Activated CD8-positive, alpha-beta memory T cell treated with anti-CD3 and anti-CD28 coated beads, Interleukin-2, amount 50 U/mL, for 48 hours (primary cell): ENCODE results near the gene ZDHHC11.
"Not testable (repeated sequence)": the region's sequence is repeated elsewhere in the genome, so short reads cannot be mapped to it uniquely, and the experiment has no call there.

ENCODE experiments used
- DNase-seq: peaks from one replicate; pipeline ENCODE4 v3.0.0-alpha.2; 2020

Gene ZDHHC11

DNA sequence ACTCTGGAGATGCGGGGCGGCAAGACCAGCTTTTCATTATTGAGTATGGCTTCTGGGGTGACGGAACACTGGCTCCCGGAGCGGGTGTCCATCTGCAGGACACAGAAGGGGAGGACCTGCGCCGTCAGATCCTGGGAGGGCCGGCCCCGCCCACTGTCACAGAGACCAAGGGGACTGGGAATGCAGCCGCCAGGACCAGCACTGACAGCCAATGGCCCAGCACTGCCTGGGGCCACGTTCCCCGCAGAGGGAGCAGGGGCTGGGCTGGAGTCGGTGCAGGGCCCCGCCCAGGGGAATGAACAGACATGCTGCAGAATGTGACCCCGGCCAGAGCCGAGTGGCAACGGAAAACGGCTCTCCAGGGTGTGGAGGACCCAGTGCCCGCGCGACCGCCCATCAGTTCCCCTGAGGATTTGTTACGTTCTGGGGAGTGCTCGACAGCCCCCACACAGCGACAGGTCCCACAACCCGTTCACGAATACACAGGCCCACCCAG, at the start of gene ZDHHC11:
TSS of gene ZDHHC11 (minus strand) at position 476 of the 496 bp plus-strand sequence. CDS start at position 92, 384 bp downstream.
- peak; percentile 32 for DNase-seq

- DNase-seq = no peak
These were observed 42.9 kb upstream of the ZDHHC11 start for GRCh38 chr5:893711-894110.

GRCh38 chr5:893137-893506, 42.3 kb upstream of the ZDHHC11 start:
- no peak for DNase-seq

DNA sequence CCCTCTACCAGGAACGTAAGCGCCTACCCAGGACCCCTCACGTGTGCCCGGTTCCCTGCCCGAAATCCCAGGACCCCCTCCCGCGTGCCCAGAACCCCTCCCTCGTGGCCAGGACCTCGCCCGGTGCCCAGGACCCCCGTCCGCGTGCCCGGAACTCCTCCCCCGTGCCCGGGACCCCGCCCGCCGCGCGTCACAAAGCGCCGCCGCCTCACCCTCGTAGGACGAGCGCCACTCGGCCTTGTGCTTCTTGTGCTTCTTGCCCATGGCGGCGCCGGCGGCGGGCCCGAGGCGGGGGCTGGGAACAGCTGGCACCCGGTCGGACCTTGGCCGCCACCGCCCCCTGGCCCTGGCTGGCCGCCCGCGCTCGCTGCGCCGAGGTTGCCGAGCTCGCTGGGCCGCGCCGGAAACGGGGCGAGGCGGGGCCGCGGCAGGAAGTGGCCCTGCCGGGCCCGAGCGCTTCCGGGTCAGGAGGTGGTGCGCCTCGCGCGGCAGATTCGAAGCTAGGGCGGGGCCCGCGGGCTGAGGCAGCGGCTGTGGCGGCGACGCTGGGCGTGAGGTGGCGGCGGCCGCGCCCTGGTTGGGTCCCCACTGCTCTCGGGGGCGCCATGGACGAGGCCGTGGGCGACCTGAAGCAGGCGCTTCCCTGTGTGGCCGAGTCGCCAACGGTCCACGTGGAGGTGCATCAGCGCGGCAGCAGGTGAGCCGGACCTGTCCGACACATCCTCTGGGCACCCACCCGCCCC, 41.8 kb upstream of the ZDHHC11 start, which contains the start of the genes BRD9 and TRIP13:
TSS of gene BRD9 (minus strand) at position 408 of the 743 bp plus-strand sequence. CDS start at position 264, 144 bp downstream.
TSS of gene TRIP13 (plus strand) at position 491 of the 743 bp plus-strand sequence. CDS start at position 606, 115 bp downstream.
- peak; percentile 92 for DNase-seq

DNA sequence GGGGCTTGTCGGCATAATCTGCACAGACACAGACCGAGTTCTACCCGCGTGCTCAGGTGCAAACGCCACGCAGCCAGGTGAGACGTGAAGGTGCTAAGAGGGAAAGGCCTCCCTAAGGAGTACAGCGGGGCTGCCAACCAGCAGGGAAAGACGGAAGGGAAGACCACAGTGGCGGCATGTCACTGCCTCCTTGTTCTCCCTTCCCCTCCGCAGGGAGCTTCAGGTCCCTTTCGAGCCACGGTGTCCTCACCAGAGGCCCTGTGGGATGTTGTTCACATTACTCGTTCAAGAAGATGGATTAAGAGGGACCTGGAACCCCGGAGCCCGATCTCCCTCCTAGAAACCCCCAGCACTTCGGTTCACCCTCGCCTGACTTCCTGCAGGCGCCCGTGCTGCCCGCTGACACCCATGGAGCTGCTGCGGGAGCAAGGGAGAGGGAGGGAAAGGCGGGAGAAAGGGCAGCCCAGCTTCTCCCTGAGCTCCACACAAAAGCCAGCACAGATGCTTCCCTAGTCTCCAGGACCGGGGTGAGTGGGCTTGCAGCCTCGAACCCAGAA, 41.1 kb upstream of the ZDHHC11 start:
- peak; percentile 66 for DNase-seq

- no peak for DNase-seq
These were observed 40.5 kb upstream of the ZDHHC11 start for GRCh38 chr5:891117-891836.

DNA sequence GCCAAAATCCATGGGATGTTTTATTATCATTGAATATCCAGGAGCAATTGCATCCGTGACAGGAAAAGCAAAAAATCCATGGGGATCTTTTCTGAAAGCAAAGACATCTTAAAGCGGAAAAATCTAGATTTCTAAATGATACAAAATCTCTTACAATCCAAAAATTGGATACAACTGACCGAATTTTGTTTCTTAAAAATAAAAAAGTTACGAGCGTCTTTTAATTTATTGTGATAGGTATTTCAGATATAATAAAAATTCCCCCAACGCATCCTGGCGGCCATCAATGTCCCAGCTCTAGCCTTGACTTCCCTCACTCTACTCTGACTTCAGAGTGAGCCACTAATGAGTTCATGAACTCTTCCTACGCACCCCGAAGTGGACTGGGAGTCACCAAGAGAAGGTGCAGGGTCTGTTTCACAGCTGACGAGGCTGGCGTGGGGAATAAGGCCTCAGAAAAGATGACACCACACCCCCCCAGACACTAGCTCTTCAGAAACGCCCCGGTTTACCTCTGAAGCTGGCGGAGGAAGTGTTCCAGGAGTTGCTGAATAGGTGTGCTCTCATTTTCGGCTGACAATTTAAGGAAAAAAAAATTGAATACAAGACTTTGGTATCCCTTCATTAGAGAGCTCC, 38.4 kb upstream of the ZDHHC11 start:
- no peak for DNase-seq

- DNase-seq = no peak
These were observed 37.9 kb upstream of the ZDHHC11 start for GRCh38 chr5:888638-889035.

- DNase-seq = no peak
These were observed 37.3 kb upstream of the ZDHHC11 start for GRCh38 chr5:887947-888637.

DNA sequence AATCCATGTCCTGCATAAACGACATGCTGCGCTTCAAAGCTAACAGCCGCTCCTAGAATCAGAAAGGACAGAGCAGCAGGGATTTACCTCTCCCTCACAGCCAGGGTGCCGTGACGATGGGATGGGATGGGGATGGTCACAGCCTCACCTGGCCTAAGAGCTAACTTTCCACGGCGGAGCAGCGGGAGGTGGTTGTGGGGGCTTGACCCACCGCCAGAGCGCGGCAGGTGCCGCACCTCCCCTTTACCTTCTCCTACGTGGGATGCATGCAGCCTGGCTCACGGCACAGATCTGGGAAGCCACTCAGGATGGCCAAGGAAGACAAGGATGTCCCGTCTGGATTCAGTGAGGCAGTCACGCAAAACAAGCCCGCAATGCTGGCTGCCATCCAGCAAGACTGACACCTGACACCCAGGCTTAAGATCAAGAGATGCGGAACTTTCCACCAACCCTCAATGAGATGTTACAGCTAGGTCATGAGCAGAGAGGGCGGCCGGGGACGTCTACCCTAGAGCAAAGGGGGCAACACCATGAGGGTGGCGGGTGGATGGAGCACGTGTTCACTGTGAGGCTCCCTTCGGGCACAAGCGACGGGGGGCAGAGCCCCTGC, 36.0 kb upstream of the ZDHHC11 start:
- DNase-seq = no peak

DNA sequence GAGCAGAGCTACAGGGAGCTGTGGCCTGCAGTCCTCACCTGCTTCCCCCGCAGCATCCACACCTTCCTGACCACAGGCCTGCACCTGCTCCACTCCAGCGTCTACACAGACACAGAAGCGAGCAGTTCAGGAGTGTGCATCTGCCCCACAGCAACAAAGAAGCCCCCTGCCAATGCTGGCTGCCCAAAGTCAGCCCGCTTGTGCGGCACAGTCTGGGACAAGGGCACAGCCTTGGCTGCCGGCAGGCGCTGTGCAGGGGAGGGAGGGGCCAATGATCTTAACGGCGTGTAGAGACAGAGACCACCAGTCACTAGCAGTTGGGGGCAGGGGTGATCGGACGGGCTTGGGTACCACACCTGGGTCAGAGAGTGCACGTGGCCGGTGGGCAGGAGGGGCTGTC, 35.2 kb upstream of the ZDHHC11 start:
- DNase-seq = no peak

DNA sequence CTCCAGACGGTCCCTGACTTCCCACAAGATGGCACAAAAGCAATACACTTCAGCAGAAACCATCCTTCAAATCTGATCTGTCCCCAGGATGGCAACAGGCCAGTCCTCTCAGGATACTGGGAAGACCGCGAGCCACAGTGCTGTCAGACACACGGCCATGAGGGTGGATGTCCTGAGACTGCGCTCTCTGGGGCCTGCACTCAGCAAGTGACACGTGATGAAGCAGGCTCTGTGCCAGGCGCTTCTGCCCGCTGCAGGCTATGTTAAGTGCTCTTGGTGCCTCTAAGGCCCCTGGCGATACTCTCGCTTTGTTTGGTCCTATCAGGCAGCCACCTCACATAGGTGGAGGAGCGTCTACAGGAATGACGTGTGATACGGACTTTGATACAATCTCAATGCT, 34.7 kb upstream of the ZDHHC11 start:
- DNase-seq = no peak

- no peak for DNase-seq
These were observed 34.3 kb upstream of the ZDHHC11 start for GRCh38 chr5:885127-885442.

GRCh38 chr5:884345-885126, 33.8 kb upstream of the ZDHHC11 start:
- DNase-seq = no peak

- no peak for DNase-seq
These were observed 32.8 kb upstream of the ZDHHC11 start for GRCh38 chr5:883475-884181.

DNA sequence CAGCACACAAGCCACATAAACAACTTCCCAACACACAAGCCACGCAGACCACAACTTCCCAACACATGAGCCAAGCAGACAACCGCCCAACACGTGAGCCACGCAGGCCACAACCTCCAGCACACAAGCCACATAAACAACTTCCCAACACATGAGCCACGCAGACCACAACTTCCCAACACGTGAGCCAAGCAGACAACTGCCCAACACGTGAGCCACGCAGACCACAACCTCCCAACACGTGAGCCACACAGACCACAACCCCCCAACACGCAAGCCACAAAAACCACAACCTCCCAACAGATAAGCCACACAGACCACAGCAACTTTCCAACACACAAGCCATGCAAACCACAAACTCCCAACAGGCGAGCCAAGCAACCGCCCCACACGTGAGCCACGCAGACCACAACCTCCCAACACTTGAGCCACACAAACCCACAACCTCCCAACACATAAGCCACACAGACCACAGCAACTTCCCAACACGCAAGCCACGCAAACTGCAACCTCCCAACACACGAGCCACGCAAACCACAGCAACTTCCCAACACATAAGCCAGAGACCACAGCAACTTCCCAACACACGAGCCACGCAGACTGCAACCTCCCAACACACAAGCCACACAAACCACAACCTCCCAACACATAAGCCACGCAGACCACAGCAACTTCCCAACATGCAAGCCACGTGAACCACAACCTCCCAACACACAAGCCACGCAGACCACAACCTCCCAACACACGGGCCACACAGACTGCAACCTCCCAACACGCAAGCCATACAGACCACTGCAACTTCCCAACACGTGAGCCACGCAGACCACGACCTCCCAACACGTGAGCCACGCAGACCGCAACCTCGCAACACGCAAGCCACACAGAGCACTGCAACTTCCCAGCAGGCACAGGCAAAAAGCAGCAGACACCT, 31.7 kb upstream of the ZDHHC11 start:
- DNase-seq = no peak

GRCh38 chr5:881551-881935, 30.8 kb upstream of the ZDHHC11 start:
- DNase-seq = no peak

- DNase-seq = no peak
These were observed 30.2 kb upstream of the ZDHHC11 start for GRCh38 chr5:880816-881550.

DNA sequence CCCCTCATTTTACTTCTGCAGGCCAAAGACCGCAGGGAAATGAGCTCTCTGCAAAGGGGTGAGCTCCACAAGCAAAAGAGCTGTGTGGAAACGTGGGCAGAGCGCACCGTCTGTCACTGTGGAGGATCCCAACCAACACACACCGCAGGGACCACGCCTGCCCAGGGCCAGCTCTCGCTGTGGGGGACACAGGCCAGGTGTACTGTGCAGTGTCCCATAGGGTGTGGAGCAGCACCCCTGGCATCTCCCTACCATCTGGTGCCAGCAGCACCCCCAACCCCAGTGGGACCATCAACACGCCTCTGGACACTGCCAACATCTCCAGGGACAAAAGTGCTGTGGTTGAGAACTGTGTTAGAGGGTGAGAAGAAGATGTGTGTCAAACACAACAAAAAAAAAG, 27.9 kb upstream of the ZDHHC11 start:
- not testable (repeated sequence) for DNase-seq
